Subcutaneous adipose tissue (tissue), 4 donors: Measurements from ENCODE around the gene TPX2. TPM values are rescaled to one million over a fixed set of nuclear protein-coding genes. Genes with fewer than 3 reads are reported as not detected.

Experiments
- CTCF ChIP-seq: fragments of 450-650 bp; IDR thresholded peaks from one replicate; pipeline ENCODE4 v1.5.1; 2016; ENCODE audit warnings: low read depth, mild to moderate bottlenecking, control low read depth, antibody characterized with exemption, moderate library complexity
- total RNA-seq, 4 donors: library from RNA; depleted of rRNA; stranded (reverse); fragments of >200 nt; gene quantifications; one replicate each; pipeline ENCODE4 v1.1.0, GENCODE V29; 2016

Gene TPX2
- 1 to 10 TPM in 3 of 4 donors, under 1 TPM in 1; 0.49 to 4.9 (median 2.9) TPM for total RNA-seq

- no peak for TF ChIP-seq CTCF
Observed at GRCh38 chr20:31738729-31739549, at the start of gene TPX2. TSS of gene TPX2 (plus strand) at chr20:31739290. CDS start at chr20:31757477, 18,187 bp downstream.

GRCh38 chr20:31690124-31690666, 48.9 kb upstream of the TPX2 start:
- no peak for TF ChIP-seq CTCF

GRCh38 chr20:31691646-31692275, 47.3 kb upstream of the TPX2 start:
- no peak for TF ChIP-seq CTCF

GRCh38 chr20:31693402-31693801, 45.7 kb upstream of the TPX2 start:
- no peak for TF ChIP-seq CTCF

GRCh38 chr20:31693987-31694661, 45.0 kb upstream of the TPX2 start:
- TF ChIP-seq CTCF = no peak

GRCh38 chr20:31694842-31695593, 44.1 kb upstream of the TPX2 start:
- no peak for TF ChIP-seq CTCF
